OCI-LY1 (cell line): Measurements from ENCODE around the gene NUP98.

ENCODE experiments used
- EZH2 ChIP-seq: fragments of 200-600 bp; sonication (generic), shearing (Covaris generic); IDR thresholded peaks from 2 replicates; pipeline ENCODE4 v1.8.0; 2017; ENCODE audit warnings: borderline replicate concordance, mixed run types, mild to moderate bottlenecking, antibody characterized with exemption, low read length, moderate library complexity, mixed read lengths
- TF ChIP-seq, protein P1 (sequence below): fragments of 200-600 bp; sonication (generic), shearing (Covaris generic); IDR thresholded peaks from 2 replicates; pipeline ENCODE4 v1.5.1; 2017; ENCODE audit warnings: mild to moderate bottlenecking, antibody characterized with exemption, low read length, moderate library complexity, mixed read lengths

GRCh38 chr11:3723014-3723708 lies 74.2 kb downstream of the NUP98 start:
- TF ChIP-seq, protein P1, sequence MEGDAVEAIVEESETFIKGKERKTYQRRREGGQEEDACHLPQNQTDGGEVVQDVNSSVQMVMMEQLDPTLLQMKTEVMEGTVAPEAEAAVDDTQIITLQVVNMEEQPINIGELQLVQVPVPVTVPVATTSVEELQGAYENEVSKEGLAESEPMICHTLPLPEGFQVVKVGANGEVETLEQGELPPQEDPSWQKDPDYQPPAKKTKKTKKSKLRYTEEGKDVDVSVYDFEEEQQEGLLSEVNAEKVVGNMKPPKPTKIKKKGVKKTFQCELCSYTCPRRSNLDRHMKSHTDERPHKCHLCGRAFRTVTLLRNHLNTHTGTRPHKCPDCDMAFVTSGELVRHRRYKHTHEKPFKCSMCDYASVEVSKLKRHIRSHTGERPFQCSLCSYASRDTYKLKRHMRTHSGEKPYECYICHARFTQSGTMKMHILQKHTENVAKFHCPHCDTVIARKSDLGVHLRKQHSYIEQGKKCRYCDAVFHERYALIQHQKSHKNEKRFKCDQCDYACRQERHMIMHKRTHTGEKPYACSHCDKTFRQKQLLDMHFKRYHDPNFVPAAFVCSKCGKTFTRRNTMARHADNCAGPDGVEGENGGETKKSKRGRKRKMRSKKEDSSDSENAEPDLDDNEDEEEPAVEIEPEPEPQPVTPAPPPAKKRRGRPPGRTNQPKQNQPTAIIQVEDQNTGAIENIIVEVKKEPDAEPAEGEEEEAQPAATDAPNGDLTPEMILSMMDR = no peak
- no peak for TF ChIP-seq EZH2
